Stimulated activated CD8-positive, alpha-beta memory T cell treated with anti-CD3 and anti-CD28 coated beads, Interleukin-12 subunit alpha, Interleukin-12 subunit beta, amount 100 ng/mL, for 4 hours (primary cell): ENCODE data around the gene ABCC1.
"Not testable (repeated sequence)": the region's sequence is repeated elsewhere in the genome, so short reads cannot be mapped to it uniquely, and the experiment has no call there.

Experiments used
- DNase-seq: peaks from one replicate; pipeline ENCODE4 v3.0.0-alpha.2; 2020; ENCODE audit warnings: low read depth

Gene ABCC1

DNA sequence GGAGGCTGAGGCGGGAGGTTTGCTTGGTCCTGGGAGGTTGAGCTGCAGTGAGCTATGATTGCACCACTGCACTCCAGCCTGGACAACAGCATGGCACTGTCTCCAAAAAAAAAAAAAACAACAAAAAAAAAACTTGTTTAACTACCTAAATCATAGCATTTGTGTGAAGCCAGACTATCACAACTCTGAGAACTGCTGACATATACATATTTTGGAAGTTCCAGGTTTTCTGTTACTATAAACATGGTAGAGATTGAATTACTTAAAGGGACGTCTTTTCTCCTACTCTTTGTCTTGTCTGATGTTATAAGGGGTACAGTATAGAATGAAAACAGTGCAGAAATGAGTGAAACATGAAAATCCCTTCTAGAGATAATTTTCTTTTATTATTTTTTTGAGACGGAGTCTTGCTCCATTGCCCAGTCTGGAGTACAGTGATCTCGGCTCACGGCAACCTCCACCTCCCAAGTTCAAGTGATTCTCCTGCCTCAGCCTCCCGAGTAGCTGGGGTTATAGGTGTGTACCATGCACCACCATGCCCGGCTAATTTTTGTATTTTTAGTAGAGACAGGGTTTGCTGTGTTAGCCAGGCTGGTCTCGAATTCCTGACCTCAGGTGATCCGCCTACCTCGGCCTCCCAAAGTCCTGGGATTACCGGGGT lies 18.4 kb downstream of the ABCC1 start:
- no peak for DNase-seq

DNA sequence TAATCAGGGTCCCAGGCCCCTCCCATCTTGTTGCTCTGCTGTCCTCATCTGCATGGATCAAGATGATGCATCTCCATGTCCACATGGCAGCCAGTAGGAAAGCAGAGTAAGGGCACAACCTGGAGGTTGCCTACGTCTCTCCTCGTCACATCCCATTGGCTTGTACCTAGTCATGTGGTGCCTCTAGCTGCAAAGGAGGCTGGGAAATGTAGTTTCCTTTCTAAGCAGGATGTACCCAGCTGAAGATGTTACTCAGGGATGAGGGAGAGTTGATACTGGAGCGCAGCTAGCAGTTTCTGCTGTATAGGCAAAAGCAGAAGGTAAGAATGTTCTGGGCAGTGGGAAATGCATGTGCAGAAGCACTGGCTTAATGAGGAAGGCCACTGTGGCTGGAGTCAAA lies 20.8 kb downstream of the ABCC1 start:
- no peak for DNase-seq

DNA sequence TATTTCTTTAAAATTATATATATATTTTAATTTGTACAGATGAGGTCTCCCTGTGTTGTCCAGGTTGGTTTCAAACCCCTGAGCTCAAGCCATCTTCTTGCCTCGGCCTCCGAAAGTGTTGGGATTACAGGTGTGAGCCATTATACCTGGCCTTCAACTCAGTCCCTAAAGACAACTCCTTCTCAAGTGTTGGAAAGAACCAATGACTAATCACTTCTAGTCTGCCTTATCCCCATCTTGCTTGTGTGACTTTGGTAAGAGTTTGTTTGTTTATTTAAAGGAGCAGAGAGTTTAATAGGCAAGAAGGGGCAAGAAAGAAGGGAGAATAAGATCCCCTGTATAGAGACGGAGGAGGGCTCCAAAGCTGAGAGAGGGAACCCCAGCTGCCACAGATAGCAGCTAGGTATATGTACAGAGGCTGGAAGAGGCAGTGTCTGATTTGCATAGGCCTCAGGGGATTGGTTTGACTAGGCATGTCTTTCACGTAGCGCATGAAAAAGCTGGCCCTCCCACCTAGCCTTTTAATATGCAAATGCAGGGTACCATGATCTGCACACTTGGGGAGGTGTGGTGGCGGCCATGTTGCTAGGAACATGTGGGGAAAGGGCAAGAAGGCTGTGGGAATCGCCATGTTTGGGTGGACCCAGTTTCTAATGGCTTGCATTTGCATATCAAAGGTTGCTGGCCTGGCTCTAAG lies 21.5 kb downstream of the ABCC1 start:
- no peak for DNase-seq

DNA sequence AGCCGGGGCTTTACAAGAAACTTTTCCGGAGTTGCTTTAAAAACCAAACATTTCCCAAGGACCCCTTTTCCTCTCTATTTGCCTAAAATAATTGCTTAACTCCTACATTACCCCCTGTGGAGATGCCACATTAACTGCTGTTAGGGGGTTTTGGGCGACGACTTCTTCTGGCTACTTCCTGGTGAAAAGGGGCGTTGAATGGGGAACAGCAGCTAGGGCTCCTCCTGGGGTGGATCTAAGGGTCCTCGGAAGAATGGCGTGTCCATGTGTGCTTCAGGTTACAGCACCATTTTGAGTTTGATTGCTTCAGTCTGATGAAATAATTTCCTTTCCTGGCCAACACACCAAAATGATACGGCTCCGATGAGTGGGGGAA lies 22.0 kb downstream of the ABCC1 start:
- DNase-seq, result no peak

DNA sequence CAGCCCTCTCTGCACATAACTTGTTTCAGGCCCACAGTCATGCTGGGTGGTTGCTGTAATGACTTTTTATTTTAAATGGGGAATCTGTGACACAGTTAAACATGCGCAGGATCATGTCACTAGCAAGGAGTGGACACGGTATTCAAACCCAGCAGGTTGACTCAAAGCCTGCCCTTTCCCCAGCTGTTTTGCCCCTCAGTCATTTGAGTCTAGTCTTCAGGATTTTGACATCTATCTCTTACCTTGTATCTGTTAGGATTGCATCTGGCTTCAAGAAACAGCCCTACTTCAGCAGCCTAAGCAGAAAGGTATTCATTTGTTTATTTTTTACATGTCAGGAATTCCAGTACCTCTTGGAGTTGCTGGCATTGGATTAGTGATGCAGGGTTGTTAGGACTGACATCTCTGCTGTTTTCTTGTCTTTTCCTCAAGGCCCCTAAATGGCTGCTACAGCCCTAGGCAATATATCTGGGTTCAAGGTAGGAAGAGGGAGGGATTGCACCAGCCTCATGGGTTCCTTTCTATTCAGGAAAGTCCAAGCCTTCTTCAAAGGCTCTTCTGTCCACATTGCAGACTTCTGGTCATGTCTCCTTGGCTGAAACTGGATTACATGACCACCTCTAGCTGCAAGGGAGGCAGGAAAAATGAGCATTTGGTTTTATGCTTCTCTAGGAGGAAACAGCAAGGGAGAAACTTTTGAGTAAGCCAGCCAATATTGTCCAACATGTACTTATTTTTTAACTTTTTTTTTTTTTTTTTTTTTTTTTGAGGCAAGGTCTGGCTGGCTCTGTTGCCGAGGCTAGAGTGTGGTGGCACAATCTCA lies 22.8 kb downstream of the ABCC1 start:
- DNase-seq, result no peak

DNA sequence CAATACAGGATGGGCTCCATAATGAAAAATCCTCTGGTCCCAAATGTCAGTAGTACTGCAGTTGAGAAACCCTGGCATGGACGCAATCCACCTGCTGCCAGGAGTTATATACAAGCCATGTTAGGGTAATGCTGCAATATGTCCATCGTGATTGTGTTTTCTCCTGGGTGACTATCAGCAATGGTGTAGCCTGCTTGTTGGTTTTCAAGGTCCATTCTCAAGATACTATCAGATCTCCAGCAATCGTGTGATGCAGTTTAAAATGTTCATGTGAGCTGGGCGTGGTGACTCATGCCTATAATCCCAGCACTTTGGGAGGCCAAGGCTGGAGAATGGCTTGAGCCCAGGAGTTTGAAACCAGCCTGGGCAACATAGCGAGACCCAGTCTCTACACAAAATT lies 24.0 kb downstream of the ABCC1 start:
- DNase-seq, result no peak

DNA sequence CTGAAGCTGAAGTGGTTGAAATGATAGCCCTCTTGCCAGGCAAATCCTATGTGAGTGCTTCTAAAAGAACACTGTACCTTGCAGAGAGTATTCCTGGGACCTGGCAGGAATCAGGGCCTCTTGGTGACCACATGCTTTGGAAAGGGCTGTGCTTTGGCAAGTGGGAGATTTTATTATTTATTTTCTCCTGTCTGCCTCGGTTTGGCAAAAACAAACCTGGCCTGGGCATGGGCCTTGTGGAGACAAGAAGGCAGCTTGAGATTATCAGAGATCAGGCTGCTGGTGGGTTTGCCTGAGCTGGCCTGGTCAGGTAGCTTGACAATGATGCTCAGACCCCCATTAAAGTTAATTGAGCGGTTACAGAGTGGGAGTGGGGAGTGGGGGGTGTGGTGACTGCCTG lies 24.6 kb downstream of the ABCC1 start:
- no peak for DNase-seq

DNA sequence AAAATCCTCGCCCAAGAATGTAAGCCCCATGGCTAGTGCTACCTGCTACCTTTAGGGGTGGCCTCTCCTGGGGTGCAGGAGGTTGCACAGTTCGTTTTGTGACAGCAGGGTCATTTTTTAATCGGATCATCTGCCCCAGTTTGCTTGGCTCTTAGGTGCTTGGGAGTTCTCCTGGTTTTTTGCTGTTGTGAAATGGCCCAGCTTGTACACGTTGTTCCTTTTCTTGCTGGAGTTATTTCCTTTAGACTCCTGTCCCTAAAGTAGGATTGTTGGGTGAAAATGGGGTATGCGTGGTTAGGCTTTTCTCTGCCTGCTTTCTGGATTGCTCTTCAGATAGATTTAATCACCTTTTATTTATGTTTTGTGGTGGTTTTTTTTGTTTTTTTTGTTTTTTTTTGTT lies 25.8 kb downstream of the ABCC1 start:
- DNase-seq, result no peak

DNA sequence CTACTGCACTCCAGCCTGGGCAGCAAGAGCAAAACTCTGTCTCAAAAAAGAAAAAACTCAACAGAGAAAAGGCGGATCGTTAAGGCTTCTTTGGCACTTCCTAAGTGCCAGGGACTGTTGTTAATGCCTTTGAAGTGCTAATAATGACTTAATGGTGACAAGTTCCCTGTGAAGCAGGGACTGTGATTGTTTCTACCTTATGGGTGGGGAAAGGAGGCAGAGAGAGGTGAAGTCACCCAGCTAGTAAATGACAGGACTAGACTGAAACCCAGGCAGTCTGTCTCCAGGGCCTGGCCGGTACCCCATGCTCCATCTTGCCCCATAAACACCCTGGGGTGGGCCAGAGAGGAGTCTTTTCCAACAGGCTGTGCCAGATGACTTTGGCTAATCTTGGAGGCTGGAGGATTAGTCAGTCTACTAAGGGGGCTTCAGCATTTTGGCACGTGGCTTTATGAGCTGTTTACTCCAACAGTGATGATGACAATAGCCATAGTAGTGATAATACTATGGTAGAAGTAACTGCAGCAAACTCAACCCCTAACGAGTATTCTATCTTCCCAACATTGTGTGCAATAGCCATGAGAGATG lies 26.9 kb downstream of the ABCC1 start:
- DNase-seq, result no peak

DNA sequence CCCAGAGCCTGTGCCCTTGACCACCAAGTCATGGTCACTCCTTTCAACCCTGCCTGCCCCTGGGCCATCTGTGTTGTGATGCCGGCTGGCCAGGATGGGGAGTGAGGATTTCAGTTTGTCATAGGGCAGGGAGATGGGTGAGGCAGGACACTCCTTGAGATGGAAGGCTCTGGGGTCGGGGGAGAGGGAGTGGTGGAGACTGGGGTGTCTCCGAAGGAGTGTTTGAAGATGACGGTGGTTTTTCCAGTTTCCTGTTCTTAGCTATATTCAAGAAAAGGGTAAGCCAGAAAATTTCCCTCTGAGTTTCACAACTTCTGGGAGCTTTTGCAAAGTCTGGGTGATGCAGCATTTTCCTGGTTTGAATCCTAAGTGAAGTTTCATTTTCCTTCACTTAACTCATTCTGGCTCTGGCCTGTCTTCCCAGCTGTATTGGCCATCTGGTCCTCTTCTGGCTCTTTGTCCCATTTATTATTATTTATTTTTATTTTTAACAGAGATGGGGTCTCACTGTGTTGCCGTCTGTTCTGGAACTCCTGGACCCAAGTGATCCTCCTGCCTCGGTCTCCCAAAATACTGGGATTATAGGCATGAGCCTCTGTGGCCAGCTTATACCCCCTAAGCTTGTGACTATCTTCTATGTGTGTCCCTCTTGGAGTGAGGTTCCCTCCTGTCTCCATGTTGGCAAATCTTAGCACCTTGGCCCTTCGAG lies 27.7 kb downstream of the ABCC1 start:
- no peak for DNase-seq

DNA sequence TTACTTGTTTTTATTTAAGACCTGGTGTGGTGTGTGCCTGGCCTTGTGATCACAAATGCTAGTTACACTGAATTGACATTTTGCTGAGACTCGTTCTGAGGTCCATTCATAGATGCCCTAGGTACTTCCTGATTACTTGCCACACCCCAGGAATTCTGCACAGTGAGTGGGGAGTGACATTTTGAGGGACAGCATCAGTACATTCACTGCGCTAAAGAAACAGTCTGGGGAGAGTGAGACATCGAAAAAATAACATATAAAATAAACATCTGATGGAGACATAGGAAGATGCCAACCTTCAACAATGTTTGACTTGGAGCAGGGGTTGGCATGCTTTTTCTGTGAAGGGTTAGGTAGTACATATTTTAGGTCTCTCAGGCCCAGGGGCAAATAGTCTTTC lies 30.4 kb downstream of the ABCC1 start:
- DNase-seq, result no peak

DNA sequence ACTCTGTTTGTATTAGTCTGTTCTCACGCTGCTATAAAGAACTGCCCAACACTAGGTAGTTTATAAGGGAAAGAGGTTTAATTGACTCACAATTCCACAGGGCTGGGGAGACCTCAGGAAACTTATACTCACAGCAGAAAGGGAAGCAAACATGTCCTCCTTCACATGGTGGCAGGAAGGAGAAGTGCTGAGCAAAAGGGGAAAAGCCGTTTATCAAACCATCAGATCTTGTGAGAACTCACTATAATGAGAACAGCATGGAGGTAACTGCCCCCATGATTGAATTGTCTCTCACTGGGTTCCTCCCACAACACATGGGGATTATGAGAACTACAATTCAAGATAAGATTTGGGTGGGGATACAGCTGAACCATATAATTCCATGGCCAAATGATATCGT lies 30.9 kb downstream of the ABCC1 start:
- DNase-seq, result no peak

DNA sequence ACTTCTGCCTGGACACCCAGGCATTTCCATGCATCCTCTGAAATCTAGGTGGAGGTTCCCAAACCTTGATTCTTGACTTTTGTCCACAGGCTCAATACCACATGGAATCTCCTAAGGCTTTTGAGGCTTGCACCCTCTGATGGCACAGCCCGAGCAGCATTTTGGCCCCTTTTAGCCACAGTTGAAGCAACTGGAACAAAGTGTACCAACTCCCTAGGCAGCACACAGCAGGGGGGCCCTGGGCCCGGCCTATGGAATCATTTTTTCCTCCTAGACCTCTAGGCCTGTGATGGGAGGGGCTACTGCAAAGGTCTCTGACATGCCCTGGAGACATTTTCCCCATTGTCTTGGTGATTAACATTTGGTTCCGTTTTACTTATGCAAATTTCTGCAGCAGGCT lies 32.0 kb downstream of the ABCC1 start:
- DNase-seq, result no peak

DNA sequence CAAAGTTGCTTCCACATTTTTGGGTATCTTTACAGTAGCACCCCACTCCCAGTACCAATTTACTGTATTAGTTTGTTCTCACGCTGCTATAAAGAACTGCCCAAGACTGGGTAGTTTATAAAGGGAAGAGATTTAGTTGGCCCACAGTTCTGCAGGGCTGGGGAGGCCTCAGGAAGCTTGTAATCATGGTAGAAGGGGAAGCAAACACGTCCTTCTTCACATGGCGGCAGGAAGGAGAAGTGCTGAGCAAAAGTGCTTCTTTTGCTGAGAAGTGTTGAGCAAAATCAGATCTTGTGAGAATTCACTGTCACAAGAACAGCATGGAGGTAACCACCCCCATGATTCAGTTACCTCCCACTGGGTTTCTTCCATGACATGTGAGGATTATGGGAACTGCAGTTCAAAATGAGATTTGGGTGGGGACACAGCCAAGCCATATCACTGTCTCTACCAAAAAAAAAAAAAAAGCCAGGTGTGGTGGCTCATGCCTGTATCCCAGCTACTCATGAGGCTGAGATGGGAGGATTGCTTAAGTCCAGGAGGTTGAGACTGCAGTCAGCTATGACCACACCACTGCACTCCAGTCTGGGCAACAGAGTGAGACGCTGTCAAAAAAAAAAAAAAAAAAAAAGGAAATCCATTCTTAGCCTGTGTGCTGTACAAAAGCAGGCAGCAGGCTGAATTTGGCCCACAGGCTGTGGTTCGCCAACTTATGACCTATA lies 32.9 kb downstream of the ABCC1 start:
- DNase-seq, result not testable (repeated sequence)

DNA sequence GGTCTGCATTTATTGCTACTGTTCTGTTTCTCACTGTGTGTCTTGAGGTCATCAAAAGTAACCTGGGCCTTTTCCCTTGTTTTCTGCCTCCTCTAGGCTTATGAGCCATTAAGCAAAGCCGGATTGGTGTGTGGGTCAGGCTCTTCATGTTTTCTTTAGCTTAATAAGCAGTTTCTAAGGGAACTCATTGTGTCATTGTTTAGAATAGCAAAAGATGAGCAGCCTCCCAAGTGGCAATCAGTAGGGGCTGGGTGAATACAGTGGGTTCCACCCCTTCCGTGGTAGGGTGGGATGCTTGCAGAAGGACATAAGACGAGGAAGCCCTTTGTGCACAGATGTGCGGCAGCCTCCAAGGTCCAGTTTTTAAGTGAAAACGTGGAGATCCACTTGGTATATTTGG lies 34.5 kb downstream of the ABCC1 start:
- DNase-seq, result no peak

DNA sequence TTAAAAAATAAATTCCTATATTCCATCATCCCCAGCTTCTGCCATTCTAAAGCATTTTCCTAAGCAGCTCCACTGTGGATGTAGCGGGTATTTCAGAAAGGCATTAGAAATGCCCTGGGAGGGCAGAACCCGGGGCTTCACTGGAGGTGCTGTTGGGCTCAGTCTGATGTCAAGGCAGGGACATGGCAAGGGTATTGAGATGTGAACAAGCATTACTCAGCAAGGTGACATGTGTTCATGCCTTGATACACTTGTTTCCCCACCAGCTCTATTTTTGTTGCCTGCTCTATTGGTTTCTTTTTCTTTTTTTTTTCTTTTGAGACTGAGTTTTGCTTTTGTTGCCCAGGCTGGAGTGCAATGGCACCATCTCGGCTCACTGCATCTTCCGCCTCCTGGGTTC lies 35.7 kb downstream of the ABCC1 start:
- DNase-seq, result no peak

DNA sequence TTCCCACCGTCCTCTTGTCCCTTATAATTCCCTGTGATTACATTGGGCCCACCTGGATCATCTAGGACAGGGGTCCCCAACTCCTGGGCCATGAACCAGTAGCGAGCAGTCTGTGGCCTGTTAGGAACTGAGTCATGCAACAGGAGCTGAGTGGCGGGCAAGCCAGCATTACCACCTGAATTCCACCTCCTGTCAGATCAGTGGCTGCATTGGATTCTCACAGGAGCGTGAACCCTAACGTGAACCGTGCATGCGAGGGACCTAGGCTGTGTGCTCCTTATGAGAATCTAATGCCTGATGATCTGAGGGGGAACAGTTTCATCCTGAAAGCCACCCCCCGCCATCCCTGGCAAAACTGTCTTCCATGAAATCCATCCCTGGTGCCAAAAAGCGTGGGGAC lies 36.8 kb downstream of the ABCC1 start:
- DNase-seq, result no peak

DNA sequence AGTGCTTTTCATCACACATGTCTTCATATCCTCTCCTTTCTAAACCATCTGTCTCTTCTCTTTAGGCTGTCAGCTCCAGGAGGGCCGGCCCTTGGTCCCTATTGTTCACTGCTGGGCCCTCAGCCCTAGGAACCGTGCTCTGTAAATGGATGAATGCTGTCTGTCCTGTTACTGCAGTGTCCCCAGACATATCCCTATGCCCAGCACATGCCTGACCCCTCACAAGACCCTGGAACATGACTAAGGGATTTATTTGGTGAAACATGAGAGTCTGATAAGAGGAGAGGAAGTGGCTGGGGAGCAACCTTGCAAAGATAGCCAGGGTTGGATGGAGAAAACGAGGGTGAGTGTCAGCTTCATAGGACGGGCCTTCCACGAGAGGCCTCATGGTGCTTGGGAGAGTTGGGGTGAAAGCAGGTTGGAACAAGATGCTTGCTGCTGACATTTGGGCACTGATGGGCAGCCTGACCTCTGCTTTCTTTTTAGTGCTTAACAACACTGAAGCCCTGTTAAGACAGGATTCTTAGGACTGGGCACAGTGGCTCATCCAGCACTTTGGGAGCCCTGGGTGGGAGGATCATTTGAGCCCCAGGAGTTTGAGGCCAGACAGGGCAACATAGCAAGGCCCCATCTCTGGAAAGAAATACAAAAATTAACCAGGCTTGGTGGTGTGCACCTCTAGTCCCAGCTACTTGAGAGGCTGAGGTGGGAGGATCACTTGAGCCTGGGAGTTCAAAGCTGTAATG lies 39.0 kb downstream of the ABCC1 start:
- DNase-seq, result no peak

DNA sequence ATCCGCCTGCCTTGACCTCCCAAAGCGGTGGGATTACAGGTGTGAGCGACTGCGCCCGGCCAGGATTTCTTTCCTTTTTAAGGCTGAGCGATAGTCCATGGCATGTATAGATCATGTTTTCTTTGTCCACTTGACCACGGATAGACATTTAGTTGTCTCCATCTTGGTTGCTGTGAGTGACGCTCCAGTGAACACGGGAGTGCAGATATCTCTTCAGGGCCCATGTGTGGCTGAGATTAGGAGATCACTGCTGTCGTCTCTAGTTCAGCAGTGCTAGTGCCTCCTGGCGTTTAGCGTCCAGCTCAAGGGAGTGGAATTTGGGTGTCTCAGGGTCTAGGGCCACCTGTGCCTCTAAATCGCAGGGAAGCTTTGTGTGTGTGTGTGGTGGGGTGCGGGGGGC lies 41.5 kb downstream of the ABCC1 start:
- no peak for DNase-seq

DNA sequence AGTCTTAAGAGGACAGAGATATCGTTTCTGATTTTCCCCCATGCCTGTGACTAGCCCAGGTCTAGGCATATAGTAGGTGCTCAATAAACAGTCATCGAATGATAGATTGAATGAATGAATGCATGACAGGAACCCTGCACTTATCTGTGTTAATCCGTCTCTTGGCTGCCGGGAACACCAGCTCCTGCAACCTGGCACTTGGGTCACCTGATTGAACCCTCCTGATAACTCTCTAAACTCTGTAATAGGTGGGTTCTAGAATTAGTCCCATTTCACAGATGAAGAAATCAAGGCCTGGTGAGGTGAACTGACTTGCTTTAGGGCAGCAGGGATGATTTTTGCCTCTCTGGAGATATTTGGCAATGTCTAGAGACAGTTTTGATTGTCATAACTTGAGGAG lies 43.7 kb downstream of the ABCC1 start:
- no peak for DNase-seq

DNA sequence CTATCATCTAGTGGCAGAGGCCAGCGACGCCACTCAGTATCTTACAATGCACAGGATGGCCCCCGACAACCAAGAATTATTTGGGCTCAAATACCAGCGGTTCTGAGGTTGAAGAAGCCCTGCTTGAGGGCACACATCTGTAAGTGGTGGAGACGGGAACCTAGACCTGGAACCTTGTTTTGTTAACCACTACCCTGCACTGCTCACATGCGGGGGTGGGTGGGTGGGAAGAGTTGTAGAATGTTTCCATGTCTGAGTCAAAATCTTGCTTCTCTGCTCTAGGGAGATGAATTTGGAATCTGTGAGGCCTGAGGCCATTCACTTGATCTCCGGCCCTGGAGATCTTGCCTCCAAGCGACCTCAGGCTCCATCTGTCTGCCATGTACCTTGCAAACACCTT lies 44.1 kb downstream of the ABCC1 start:
- no peak for DNase-seq
